GM12865 (cell line): Measurements from ENCODE around the gene FAM131A.

ENCODE experiments used
- DNase-seq: peaks from one replicate; pipeline ENCODE4 v3.0.0; 2010; ENCODE audit warnings: low read depth
- H3K4me3 ChIP-seq: 2 replicates; pipeline ENCODE4 v1.5.1; 2011; ENCODE audit warnings: mild to moderate bottlenecking, low read depth, low read length, control low read depth
- CTCF ChIP-seq: IDR thresholded peaks from 2 replicates; pipeline ENCODE4 v1.5.1; 2011; ENCODE audit warnings: low read length, control low read depth, low read depth, inconsistent platforms; ENCODE audit not compliant: insufficient read depth; ENCODE audit errors: missing control alignments

The FAM131A gene

GRCh38 chr3:184377374-184377773 lies 40.0 kb downstream of the FAM131A start:
- H3K4me3 ChIP-seq, result no peak overlapping the region
- DNase-seq, result no peak
- TF ChIP-seq CTCF, result no peak

- TF ChIP-seq CTCF, result no peak
- no peak for DNase-seq
- H3K4me3 ChIP-seq, result no peak within 1 kb of the TSS
Observed at GRCh38 chr3:184377882-184378445, 40.6 kb downstream of the FAM131A start, which contains the start of gene THPO. TSS of gene THPO (minus strand) at chr3:184378207. CDS start at chr3:184376259, 1,948 bp downstream.

- no peak for TF ChIP-seq CTCF
- DNase-seq, result no peak
- no peak overlapping the region for H3K4me3 ChIP-seq
Observed at GRCh38 chr3:184378651-184379357, 41.4 kb downstream of the FAM131A start.

GRCh38 chr3:184379358-184380184 lies 42.2 kb downstream of the FAM131A start, which contains the start of gene CHRD:
TSS of gene CHRD (plus strand) at chr3:184380054. CDS start at chr3:184380319, 265 bp downstream.
- no peak within 1 kb of the TSS for H3K4me3 ChIP-seq
- no peak for TF ChIP-seq CTCF
- DNase-seq, result no peak

- H3K4me3 ChIP-seq, result no peak overlapping the region
- no peak for TF ChIP-seq CTCF
- DNase-seq, result no peak
Observed at GRCh38 chr3:184380185-184380626, 42.8 kb downstream of the FAM131A start.

GRCh38 chr3:184380627-184381260 lies 43.3 kb downstream of the FAM131A start:
- no peak overlapping the region for H3K4me3 ChIP-seq

More at GRCh38 chr3:184380627-184381260, 43.3 kb downstream of the FAM131A start:
- TF ChIP-seq CTCF, result no peak
- no peak for DNase-seq
